RWPE2 (cell line): ENCODE measurements around the gene ARHGAP30.

Experiments
- ATAC-seq: fragments of 200-7000 bp; cut with Tn5 transposase; 3 replicates; pipeline ENCODE4 v1.9.1; 2021; ENCODE audit warnings: low read depth
- DNase-seq: peaks from one replicate; pipeline ENCODE4 v3.0.0-alpha.2; 2020; ENCODE audit warnings: low spot score
- H3K27ac ChIP-seq: fragments of 450-650 bp; 2 replicates; pipeline ENCODE4 v1.5.1; 2017; ENCODE audit warnings: mild to moderate bottlenecking; ENCODE audit not compliant: poor library complexity, severe bottlenecking
- H3K27me3 ChIP-seq: fragments of 250-450 bp; sonication (Bioruptor Pico); 2 replicates; pipeline ENCODE4 v1.5.1; 2021; ENCODE audit warnings: mild to moderate bottlenecking, moderate library complexity; ENCODE audit not compliant: insufficient read depth, poor library complexity, severe bottlenecking
- H3K36me3 ChIP-seq: fragments of 250-450 bp; sonication (Bioruptor Pico); 2 replicates; pipeline ENCODE4 v1.5.1; 2020; ENCODE audit warnings: low read depth, mild to moderate bottlenecking, moderate library complexity
- H3K4me1 ChIP-seq: fragments of 250-450 bp; sonication (Bioruptor Pico); 2 replicates; pipeline ENCODE4 v1.5.1; 2021; ENCODE audit warnings: mild to moderate bottlenecking, moderate library complexity; ENCODE audit not compliant: insufficient read depth, poor library complexity, severe bottlenecking
- H3K4me3 ChIP-seq: fragments of 250-450 bp; sonication (Bioruptor Pico); 2 replicates; pipeline ENCODE4 v1.5.1; 2021; ENCODE audit warnings: mild to moderate bottlenecking, moderate library complexity; ENCODE audit not compliant: severe bottlenecking
- H3K9me3 ChIP-seq: fragments of 250-450 bp; sonication (Bioruptor Pico); 2 replicates; pipeline ENCODE4 v1.5.1; 2021; ENCODE audit warnings: mild to moderate bottlenecking, moderate library complexity; ENCODE audit not compliant: severe bottlenecking
- TF ChIP-seq, protein P1 (sequence below): fragments of 450-650 bp; IDR thresholded peaks from one replicate; pipeline ENCODE4 v1.5.1; 2017; ENCODE audit warnings: mild to moderate bottlenecking, moderate library complexity; ENCODE audit not compliant: poor library complexity, severe bottlenecking

ARHGAP30 gene

DNA sequence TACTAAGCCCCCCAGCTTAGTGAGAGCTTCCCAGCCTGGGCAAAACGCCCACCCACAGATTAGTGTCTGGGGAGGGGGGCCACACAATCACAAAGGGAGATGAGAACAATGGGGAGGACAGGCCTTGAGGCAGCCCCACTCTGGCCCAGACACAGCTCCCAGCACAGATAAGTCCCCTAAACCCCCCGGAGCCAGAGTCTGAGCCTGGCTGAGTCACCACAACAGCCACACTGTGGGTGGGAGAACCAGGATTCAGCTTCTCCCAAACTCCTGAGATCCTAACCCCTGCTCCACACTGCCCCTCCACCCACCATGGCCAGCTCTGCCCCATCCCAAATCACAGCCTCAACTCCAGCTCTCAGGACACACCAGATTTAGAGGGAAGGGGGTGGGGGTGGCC, 15.5 kb upstream of the ARHGAP30 start:
- Histone ChIP-seq H3K4me1 (peaks cover 52% of the 10 kb centered on the region), H3K36me3 (no peaks in the 10 kb centered on the region), H3K4me3 (no peak overlapping the region), H3K27me3 (no peaks in the 10 kb centered on the region), H3K27ac (no peak overlapping the region), H3K9me3 (no peaks in the 10 kb centered on the region)
- ATAC-seq (no peak), DNase-seq (no peak)
- TF ChIP-seq, protein P1, sequence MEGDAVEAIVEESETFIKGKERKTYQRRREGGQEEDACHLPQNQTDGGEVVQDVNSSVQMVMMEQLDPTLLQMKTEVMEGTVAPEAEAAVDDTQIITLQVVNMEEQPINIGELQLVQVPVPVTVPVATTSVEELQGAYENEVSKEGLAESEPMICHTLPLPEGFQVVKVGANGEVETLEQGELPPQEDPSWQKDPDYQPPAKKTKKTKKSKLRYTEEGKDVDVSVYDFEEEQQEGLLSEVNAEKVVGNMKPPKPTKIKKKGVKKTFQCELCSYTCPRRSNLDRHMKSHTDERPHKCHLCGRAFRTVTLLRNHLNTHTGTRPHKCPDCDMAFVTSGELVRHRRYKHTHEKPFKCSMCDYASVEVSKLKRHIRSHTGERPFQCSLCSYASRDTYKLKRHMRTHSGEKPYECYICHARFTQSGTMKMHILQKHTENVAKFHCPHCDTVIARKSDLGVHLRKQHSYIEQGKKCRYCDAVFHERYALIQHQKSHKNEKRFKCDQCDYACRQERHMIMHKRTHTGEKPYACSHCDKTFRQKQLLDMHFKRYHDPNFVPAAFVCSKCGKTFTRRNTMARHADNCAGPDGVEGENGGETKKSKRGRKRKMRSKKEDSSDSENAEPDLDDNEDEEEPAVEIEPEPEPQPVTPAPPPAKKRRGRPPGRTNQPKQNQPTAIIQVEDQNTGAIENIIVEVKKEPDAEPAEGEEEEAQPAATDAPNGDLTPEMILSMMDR, result no peak

DNA sequence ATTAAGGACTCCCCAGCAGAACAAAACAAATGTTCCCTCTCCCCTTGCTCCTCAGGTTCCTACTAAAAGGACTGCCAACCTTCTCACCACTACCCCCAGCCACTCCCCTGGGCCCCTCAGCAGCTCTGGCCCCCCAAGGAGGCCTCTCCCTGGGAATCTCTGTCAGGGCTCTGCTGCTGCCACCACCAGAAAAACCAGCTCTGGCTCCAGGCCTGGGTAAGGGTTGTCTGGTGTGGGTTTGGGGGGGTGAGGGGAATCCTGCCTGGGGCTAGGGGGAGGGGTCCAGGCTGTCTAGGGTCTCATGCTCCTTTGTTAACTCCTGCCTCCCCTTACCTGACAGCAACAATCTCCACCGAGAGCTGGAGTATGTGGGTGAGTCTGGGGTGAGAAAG, 14.9 kb upstream of the ARHGAP30 start:
- H3K4me3 ChIP-seq, result no peak overlapping the region
- no peaks in the 10 kb centered on the region for H3K36me3 ChIP-seq
- no peaks in the 10 kb centered on the region for H3K9me3 ChIP-seq
- DNase-seq (no peak), ATAC-seq (no peak)
- H3K27ac ChIP-seq, result peak overlapping the region; percentile 69
- TF ChIP-seq, protein P1, result no peak
- H3K27me3 ChIP-seq, result no peaks in the 10 kb centered on the region
- H3K4me1 ChIP-seq, result peaks cover 52% of the 10 kb centered on the region

DNA sequence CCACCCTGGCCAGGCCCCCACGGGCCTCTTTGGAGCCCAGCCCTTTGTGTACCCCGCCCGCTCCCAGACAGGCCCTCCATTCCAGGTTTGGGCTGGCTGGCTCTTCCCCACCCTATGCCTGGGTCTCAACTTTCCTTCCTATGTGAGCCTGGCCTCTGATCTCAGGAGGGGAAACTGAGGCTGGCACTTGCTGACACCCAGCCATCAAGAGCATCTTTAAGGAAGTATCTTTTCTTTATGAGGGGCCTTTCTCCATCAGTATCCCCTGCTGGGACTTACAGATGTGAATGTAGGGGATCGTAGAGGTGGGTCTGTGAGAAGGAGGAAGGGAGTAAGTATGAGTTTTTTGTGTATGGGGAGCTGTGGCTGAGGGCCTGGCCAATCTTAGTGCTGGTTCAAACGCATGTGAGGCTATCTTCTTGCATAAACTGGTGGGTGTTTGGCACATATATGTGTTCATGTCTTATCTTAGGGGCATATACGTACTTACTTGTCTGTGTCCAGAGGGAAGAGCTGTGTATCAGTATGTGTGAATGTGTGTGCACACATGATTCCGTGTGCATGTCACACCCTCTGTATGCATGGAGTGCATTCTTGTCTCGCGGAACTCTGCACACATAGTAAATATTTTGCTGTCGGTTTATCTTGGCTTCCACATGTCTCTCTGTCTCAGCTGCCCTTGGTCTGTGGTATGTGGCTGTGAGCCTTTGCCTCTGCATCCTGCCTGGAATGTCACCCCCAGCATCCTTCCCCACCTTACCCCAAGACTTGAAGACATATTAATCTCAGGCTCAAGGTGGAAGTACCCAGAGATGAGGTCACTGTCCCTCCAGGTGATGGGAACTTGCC, 14.3 kb upstream of the ARHGAP30 start:
- no peaks in the 10 kb centered on the region for H3K36me3 ChIP-seq
- TF ChIP-seq, protein P1, result no peak
- ATAC-seq (no peak), DNase-seq (no peak)
- H3K27ac ChIP-seq, result peak overlapping the region; percentile 69
- H3K4me1 ChIP-seq, result peaks cover 46% of the 10 kb centered on the region
- H3K9me3 ChIP-seq, result no peaks in the 10 kb centered on the region
- no peak overlapping the region for H3K4me3 ChIP-seq
- H3K27me3 ChIP-seq, result no peaks in the 10 kb centered on the region

DNA sequence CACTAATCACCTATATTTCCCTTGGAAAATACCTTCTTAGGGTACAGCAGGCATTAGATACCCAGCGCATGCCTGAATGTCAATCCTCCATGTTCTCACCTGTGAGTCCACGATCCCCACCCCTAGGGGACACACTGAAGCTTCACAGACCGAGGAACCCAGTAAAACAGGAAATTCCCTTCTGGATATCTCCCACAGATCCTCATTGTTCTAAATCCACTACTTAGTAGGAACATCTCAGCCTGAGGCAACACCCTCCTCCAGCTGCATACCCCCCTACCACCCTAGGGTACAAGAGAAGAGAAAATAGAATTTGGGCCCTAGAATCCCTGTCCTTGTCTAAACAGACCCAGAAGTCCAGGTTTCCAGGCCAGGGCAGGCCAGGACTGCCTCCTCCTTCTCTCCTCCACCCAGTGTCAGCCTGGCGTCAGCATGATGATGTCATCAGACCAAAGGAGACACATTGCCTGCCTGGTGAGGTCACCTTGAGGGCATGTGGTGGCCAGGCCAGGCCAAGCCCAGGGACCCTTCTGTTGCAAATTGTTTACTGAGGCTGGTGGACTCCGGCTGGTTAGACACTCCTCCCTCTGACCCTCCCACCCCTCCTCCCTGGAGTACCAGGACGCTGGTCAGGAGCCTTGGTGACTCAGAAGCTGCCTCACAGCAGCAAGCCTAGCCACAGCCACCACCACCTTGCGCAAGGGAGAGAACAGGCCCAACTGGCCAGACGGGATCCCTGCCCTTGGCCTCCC, 13.5 kb upstream of the ARHGAP30 start:
- H3K27me3 ChIP-seq, result no peaks in the 10 kb centered on the region
- TF ChIP-seq, protein P1, result no peak
- no peak overlapping the region for H3K4me3 ChIP-seq
- DNase-seq (peak; percentile 98), ATAC-seq (peak; percentile 92)
- H3K9me3 ChIP-seq, result no peaks in the 10 kb centered on the region
- peaks cover 38% of the 10 kb centered on the region for H3K4me1 ChIP-seq
- H3K27ac ChIP-seq, result peak overlapping the region; percentile 69
- no peaks in the 10 kb centered on the region for H3K36me3 ChIP-seq
